ENCODE data around the gene ZNF609.
"Not testable (repeated sequence)": the region's sequence is repeated elsewhere in the genome, so short reads cannot be mapped to it uniquely, and the experiment has no call there.

Gene ZNF609

GRCh38 chr15:64474846-64475245 is 14.5 kb downstream of the ZNF609 start:
- no peaks in the 10 kb centered on the region for H3K9me3 ChIP-seq (ENCODE audit: control insufficient read depth in 1 of 2, low read length in 2 of 2)
- no peaks in the 10 kb centered on the region for H3K4me1 ChIP-seq (ENCODE audit: control insufficient read depth in 1 of 2, insufficient read depth in 2 of 2, low read length in 2 of 2)
- no peak overlapping the region for H3K4me3 ChIP-seq (ENCODE audit: low read depth in 1 of 2, low read length in 2 of 2)
- H3K36me3 ChIP-seq (ENCODE audit: control insufficient read depth in 1 of 2, insufficient read depth in 2 of 2, low read length in 2 of 2), result peaks cover 0 to 3% of the 10 kb centered on the region in 2 donors
- no peak overlapping the region for H3K27ac ChIP-seq (ENCODE audit: low read depth, low read length)
- no peak overlapping the region for H3K9ac ChIP-seq (ENCODE audit: low read depth in 1 of 2, low read length in 2 of 2)
- no peaks in the 10 kb centered on the region for H3K27me3 ChIP-seq (ENCODE audit: control insufficient read depth in 1 of 2, insufficient read depth in 2 of 2, low read length in 2 of 2)

- H3K27ac ChIP-seq (ENCODE audit: low read depth, low read length), result no peak overlapping the region
- H3K27me3 ChIP-seq (ENCODE audit: control insufficient read depth in 1 of 2, insufficient read depth in 2 of 2, low read length in 2 of 2), result no peaks in the 10 kb centered on the region
- H3K36me3 ChIP-seq (ENCODE audit: control insufficient read depth in 1 of 2, insufficient read depth in 2 of 2, low read length in 2 of 2), result peaks cover 0 to 3% of the 10 kb centered on the region in 2 donors
- H3K4me3 ChIP-seq (ENCODE audit: low read depth in 1 of 2, low read length in 2 of 2), result no peak overlapping the region
- no peaks in the 10 kb centered on the region for H3K4me1 ChIP-seq (ENCODE audit: control insufficient read depth in 1 of 2, insufficient read depth in 2 of 2, low read length in 2 of 2)
- H3K9me3 ChIP-seq (ENCODE audit: control insufficient read depth in 1 of 2, low read length in 2 of 2), result no peaks in the 10 kb centered on the region
- no peak overlapping the region for H3K9ac ChIP-seq (ENCODE audit: low read depth in 1 of 2, low read length in 2 of 2)
Observed at GRCh38 chr15:64476550-64476949, 16.2 kb downstream of the ZNF609 start.

GRCh38 chr15:64478863-64479262 is 18.5 kb downstream of the ZNF609 start:
- Histone ChIP-seq H3K4me3 (ENCODE audit: low read depth in 1 of 2, low read length in 2 of 2) (no peak overlapping the region), H3K9ac (ENCODE audit: low read depth in 1 of 2, low read length in 2 of 2) (no peak overlapping the region), H3K4me1 (ENCODE audit: control insufficient read depth in 1 of 2, insufficient read depth in 2 of 2, low read length in 2 of 2) (peaks cover 0 to 5% of the 10 kb centered on the region in 2 donors), H3K27me3 (ENCODE audit: control insufficient read depth in 1 of 2, insufficient read depth in 2 of 2, low read length in 2 of 2) (no peaks in the 10 kb centered on the region), H3K9me3 (ENCODE audit: control insufficient read depth in 1 of 2, low read length in 2 of 2) (no peaks in the 10 kb centered on the region), H3K36me3 (ENCODE audit: control insufficient read depth in 1 of 2, insufficient read depth in 2 of 2, low read length in 2 of 2) (no peaks in the 10 kb centered on the region), H3K27ac (ENCODE audit: low read depth, low read length) (no peak overlapping the region)

DNA sequence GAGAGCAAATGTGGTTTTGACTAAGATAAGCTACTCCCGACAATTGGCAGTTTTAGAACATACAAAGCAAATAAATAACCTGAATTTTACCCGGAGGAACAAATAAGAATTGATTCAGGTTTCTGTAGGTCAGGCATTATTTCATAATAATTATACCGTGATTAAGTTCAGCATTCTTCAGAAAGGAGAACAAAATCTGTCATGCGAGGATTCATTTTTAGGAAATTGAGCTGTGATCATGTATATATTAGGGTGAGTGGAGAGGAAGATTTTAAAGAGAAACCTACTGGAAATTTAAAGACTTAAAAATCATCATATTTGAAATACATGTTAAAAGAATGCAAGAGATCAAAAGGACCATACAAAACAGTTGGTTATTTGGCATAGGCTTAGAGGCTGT is 20.5 kb downstream of the ZNF609 start:
- H3K9me3 ChIP-seq (ENCODE audit: control insufficient read depth in 1 of 2, low read length in 2 of 2), result no peaks in the 10 kb centered on the region
- no peaks in the 10 kb centered on the region for H3K27me3 ChIP-seq (ENCODE audit: control insufficient read depth in 1 of 2, insufficient read depth in 2 of 2, low read length in 2 of 2)
- H3K36me3 ChIP-seq (ENCODE audit: control insufficient read depth in 1 of 2, insufficient read depth in 2 of 2, low read length in 2 of 2), result no peaks in the 10 kb centered on the region
- no peak overlapping the region for H3K4me3 ChIP-seq (ENCODE audit: low read depth in 1 of 2, low read length in 2 of 2)
- peaks cover 0 to 6% of the 10 kb centered on the region in 2 donors for H3K4me1 ChIP-seq (ENCODE audit: control insufficient read depth in 1 of 2, insufficient read depth in 2 of 2, low read length in 2 of 2)
- no peak overlapping the region for H3K9ac ChIP-seq (ENCODE audit: low read depth in 1 of 2, low read length in 2 of 2)
- H3K27ac ChIP-seq (ENCODE audit: low read depth, low read length), result no peak overlapping the region

DNA sequence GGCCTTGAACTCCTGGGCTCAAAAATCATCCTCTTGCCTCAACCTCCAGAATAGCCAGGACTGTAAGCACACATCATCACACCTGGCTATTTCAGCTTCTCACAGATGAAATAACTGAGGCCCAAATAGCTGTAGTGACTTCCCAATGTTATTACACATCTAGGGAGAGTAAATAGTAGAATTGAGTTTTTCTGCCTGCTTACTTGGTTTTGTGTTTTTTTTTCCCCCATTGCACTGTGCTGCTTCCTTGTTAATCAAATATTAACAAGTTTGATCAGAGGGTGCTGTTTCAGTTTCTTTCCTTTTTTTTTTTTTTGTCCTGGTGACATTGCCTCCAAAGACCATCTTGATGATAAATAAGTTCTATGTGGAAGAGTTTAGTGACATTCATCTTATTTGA is 23.4 kb downstream of the ZNF609 start:
- no peak overlapping the region for H3K4me3 ChIP-seq (ENCODE audit: low read depth in 1 of 2, low read length in 2 of 2)
- H3K36me3 ChIP-seq (ENCODE audit: control insufficient read depth in 1 of 2, insufficient read depth in 2 of 2, low read length in 2 of 2), result no peaks in the 10 kb centered on the region
- no peak overlapping the region for H3K9ac ChIP-seq (ENCODE audit: low read depth in 1 of 2, low read length in 2 of 2)
- H3K4me1 ChIP-seq (ENCODE audit: control insufficient read depth in 1 of 2, insufficient read depth in 2 of 2, low read length in 2 of 2), result peaks cover 0 to 6% of the 10 kb centered on the region in 2 donors
- H3K9me3 ChIP-seq (ENCODE audit: control insufficient read depth in 1 of 2, low read length in 2 of 2), result no peaks in the 10 kb centered on the region
- no peaks in the 10 kb centered on the region for H3K27me3 ChIP-seq (ENCODE audit: control insufficient read depth in 1 of 2, insufficient read depth in 2 of 2, low read length in 2 of 2)
- no peak overlapping the region for H3K27ac ChIP-seq (ENCODE audit: low read depth, low read length)

GRCh38 chr15:64485796-64486195 is 25.4 kb downstream of the ZNF609 start:
- H3K27ac ChIP-seq (ENCODE audit: low read depth, low read length), result no peak overlapping the region
- H3K36me3 ChIP-seq (ENCODE audit: control insufficient read depth in 1 of 2, insufficient read depth in 2 of 2, low read length in 2 of 2), result no peaks in the 10 kb centered on the region

DNA sequence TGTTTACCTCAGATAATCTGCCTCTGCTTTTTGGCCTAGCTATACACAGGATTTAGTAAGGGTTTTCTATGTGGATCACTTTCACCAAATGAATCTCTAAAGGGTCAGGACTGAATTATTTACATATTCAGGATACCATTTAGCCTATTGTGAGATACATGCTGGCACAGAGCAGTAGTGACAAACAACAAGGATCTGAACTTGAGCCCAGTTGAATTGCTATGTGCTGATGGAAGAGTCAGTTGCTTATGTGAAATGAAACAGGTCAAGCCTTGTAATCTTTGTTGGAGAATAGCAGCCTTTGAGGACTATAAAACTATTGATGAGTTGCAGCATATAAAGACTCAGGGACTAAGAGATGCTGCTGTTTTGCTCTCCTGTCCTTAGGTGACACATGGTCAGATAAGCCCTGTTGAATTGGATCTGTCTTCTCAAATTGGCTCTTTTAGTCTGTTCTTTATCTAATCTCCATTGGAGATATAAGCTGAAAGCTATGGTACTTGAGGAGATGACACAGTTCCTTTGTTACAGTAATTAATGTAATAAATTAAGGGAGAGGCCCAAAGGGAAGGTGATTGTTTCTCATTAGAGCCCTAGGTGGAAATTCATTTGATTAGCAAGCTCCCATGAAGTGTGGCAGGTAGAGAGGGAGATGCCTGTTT is 30.4 kb downstream of the ZNF609 start:
- Histone ChIP-seq H3K4me3 (ENCODE audit: low read depth in 1 of 2, low read length in 2 of 2) (no peak overlapping the region), H3K27ac (ENCODE audit: low read depth, low read length) (no peak overlapping the region), H3K9me3 (ENCODE audit: control insufficient read depth in 1 of 2, low read length in 2 of 2) (no peaks in the 10 kb centered on the region), H3K4me1 (ENCODE audit: control insufficient read depth in 1 of 2, insufficient read depth in 2 of 2, low read length in 2 of 2) (peaks cover 0 to 7% of the 10 kb centered on the region in 2 donors), H3K9ac (ENCODE audit: low read depth in 1 of 2, low read length in 2 of 2) (no peak overlapping the region), H3K36me3 (ENCODE audit: control insufficient read depth in 1 of 2, insufficient read depth in 2 of 2, low read length in 2 of 2) (no peaks in the 10 kb centered on the region), H3K27me3 (ENCODE audit: control insufficient read depth in 1 of 2, insufficient read depth in 2 of 2, low read length in 2 of 2) (no peaks in the 10 kb centered on the region)

More at GRCh38 chr15:64485796-64486195, 25.4 kb downstream of the ZNF609 start:
- Histone ChIP-seq H3K4me3 (ENCODE audit: low read depth in 1 of 2, low read length in 2 of 2) (no peak overlapping the region), H3K9ac (ENCODE audit: low read depth in 1 of 2, low read length in 2 of 2) (no peak overlapping the region), H3K9me3 (ENCODE audit: control insufficient read depth in 1 of 2, low read length in 2 of 2) (no peaks in the 10 kb centered on the region), H3K27me3 (ENCODE audit: control insufficient read depth in 1 of 2, insufficient read depth in 2 of 2, low read length in 2 of 2) (no peaks in the 10 kb centered on the region), H3K4me1 (ENCODE audit: control insufficient read depth in 1 of 2, insufficient read depth in 2 of 2, low read length in 2 of 2) (peaks cover 0 to 10% of the 10 kb centered on the region in 2 donors)

- no peaks in the 10 kb centered on the region for H3K9me3 ChIP-seq (ENCODE audit: control insufficient read depth in 1 of 2, low read length in 2 of 2)
- no peaks in the 10 kb centered on the region for H3K36me3 ChIP-seq (ENCODE audit: control insufficient read depth in 1 of 2, insufficient read depth in 2 of 2, low read length in 2 of 2)
- no peak overlapping the region for H3K27ac ChIP-seq (ENCODE audit: low read depth, low read length)
Observed at GRCh38 chr15:64493641-64494040, 33.3 kb downstream of the ZNF609 start.

DNA sequence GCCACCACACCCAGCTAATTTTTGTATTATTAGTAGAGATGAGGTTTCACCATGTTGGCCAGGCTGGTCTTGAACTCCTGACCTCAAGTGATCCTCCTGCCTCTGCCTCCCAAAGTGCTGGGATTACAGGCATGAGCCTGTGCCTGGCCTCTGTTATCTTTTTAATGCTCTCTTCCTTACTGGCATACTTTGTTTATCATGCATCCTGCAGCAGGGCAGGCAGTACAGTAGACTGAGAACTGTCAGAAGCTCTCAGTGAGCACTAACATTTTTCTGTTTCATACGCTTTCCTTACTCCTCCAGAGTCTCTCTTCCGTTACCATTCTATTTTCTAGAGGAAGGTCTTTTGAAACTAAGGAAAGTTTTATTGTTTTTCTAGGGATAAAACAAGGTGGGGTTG is 35.6 kb downstream of the ZNF609 start:
- not testable (repeated sequence) for H3K9me3 ChIP-seq (ENCODE audit: control insufficient read depth in 1 of 2, low read length in 2 of 2); H3K9ac ChIP-seq (ENCODE audit: low read depth in 1 of 2, low read length in 2 of 2); H3K4me3 ChIP-seq (ENCODE audit: low read depth in 1 of 2, low read length in 2 of 2); H3K4me1 ChIP-seq (ENCODE audit: control insufficient read depth in 1 of 2, insufficient read depth in 2 of 2, low read length in 2 of 2); H3K27me3 ChIP-seq (ENCODE audit: control insufficient read depth in 1 of 2, insufficient read depth in 2 of 2, low read length in 2 of 2); H3K27ac ChIP-seq (ENCODE audit: low read depth, low read length)
- peaks cover 13 to 21% of the 10 kb centered on the region in 2 donors for H3K36me3 ChIP-seq (ENCODE audit: control insufficient read depth in 1 of 2, insufficient read depth in 2 of 2, low read length in 2 of 2)

More at GRCh38 chr15:64493641-64494040, 33.3 kb downstream of the ZNF609 start:
- Histone ChIP-seq H3K4me3 (ENCODE audit: low read depth in 1 of 2, low read length in 2 of 2) (no peak overlapping the region), H3K4me1 (ENCODE audit: control insufficient read depth in 1 of 2, insufficient read depth in 2 of 2, low read length in 2 of 2) (peaks cover 0 to 7% of the 10 kb centered on the region in 2 donors), H3K27me3 (ENCODE audit: control insufficient read depth in 1 of 2, insufficient read depth in 2 of 2, low read length in 2 of 2) (no peaks in the 10 kb centered on the region), H3K9ac (ENCODE audit: low read depth in 1 of 2, low read length in 2 of 2) (no peak overlapping the region)

- Histone ChIP-seq H3K9me3 (ENCODE audit: control insufficient read depth in 1 of 2, low read length in 2 of 2) (no peaks in the 10 kb centered on the region), H3K36me3 (ENCODE audit: control insufficient read depth in 1 of 2, insufficient read depth in 2 of 2, low read length in 2 of 2) (peaks cover 13 to 28% of the 10 kb centered on the region in 2 donors), H3K27me3 (ENCODE audit: control insufficient read depth in 1 of 2, insufficient read depth in 2 of 2, low read length in 2 of 2) (no peaks in the 10 kb centered on the region), H3K4me3 (ENCODE audit: low read depth in 1 of 2, low read length in 2 of 2) (no peak overlapping the region), H3K9ac (ENCODE audit: low read depth in 1 of 2, low read length in 2 of 2) (no peak overlapping the region), H3K27ac (ENCODE audit: low read depth, low read length) (no peak overlapping the region), H3K4me1 (ENCODE audit: control insufficient read depth in 1 of 2, insufficient read depth in 2 of 2, low read length in 2 of 2) (peaks cover 26 to 30% of the 10 kb centered on the region in 2 donors)
Observed at GRCh38 chr15:64500695-64501395, 40.5 kb downstream of the ZNF609 start.

Measured in duodenal mucosa (tissue), 2 donors.